Endothelial cell of umbilical vein (primary cell): ENCODE data around the gene DNAI2. TPM values are rescaled to one million over a fixed set of nuclear protein-coding genes. Genes with fewer than 3 reads are reported as not detected.

Experiments used
- BruUV-seq: library from RNA; stranded (reverse); fragments of 400-500 nt; replicated peaks from 2 replicates; lab custom pipeline; 2021; lab: Mats Ljungman, UMichigan
- CTCF ChIA-PET: fragments of 300-600, 350-600 bp; sonication (Branson Sonifier 250); formaldehyde crosslinking; loops from one replicate; lab custom pipeline; 2021; ENCODE audit warnings: antibody characterized with exemption, inconsistent platforms; lab: Charles Lee
- POLR2A ChIA-PET: fragments of 300-600, 350-600 bp; sonication (Branson Sonifier 250); formaldehyde crosslinking; loops from one replicate; lab custom pipeline; 2021; ENCODE audit warnings: antibody characterized with exemption, inconsistent platforms; lab: Charles Lee
- DNase-seq: peaks from one replicate; pipeline ENCODE4 v3.0.0-alpha.2; 2011; ENCODE audit warnings: low read depth, low spot score
- FAIRE-seq: peaks from 2 replicates; lab custom pipeline; 2011; peaks lifted over from hg19 to GRCh38; lab: Jason Lieb, UNC
- H2AFZ ChIP-seq: 2 replicates; pipeline ENCODE4 v1.6.0; 2012; ENCODE audit warnings: low read depth, low read length, control low read depth, inconsistent platforms
- H3K27ac ChIP-seq: 2 replicates; pipeline ENCODE4 v1.5.1; 2011; ENCODE audit warnings: low read depth, mild to moderate bottlenecking, control low read depth, low read length, moderate library complexity; ENCODE audit not compliant: insufficient read depth
- H3K27me3 ChIP-seq, 2 experiments: 2 replicates each; pipeline versions ENCODE4 v1.6.0 to v1.6.1; 2011; ENCODE audit warnings: low read length in 2 of 2, mixed read lengths in 1 of 2; ENCODE audit not compliant: control insufficient read depth in 2 of 2, insufficient read depth in 2 of 2
- H3K36me3 ChIP-seq, 2 experiments: 2 replicates in 1 of 2; 3 replicates in 1 of 2; pipeline ENCODE4 v1.5.1; 2011; ENCODE audit warnings: low read length in 2 of 2, mild to moderate bottlenecking in 1 of 2, moderate library complexity in 1 of 2; ENCODE audit not compliant: control insufficient read depth in 2 of 2, insufficient read depth in 2 of 2; ENCODE audit errors: extremely low read depth in 1 of 2
- H3K4me1 ChIP-seq: 3 replicates; pipeline ENCODE4 v1.5.1; 2011; ENCODE audit warnings: mild to moderate bottlenecking, low read length; ENCODE audit not compliant: control insufficient read depth, insufficient read depth; ENCODE audit errors: extremely low read depth
- H3K4me2 ChIP-seq: 2 replicates; pipeline ENCODE4 v1.6.1; 2011; ENCODE audit warnings: low read length, control low read depth, mixed read lengths; ENCODE audit not compliant: insufficient read depth
- H3K4me3 ChIP-seq, 3 experiments: fragments of 200-600 bp in 1 of 3; sonication (generic), shearing (Covaris generic) in 1 of 3; replicated peaks in 1 of 3; 2 replicates each; pipeline ENCODE4 v1.5.1; 2011 to 2016; ENCODE audit warnings: control low read depth in 3 of 3, low read length in 3 of 3, mild to moderate bottlenecking in 2 of 3, inconsistent platforms in 1 of 3, low read depth in 1 of 3, moderate library complexity in 1 of 3; ENCODE audit not compliant: insufficient read depth in 1 of 3
- H3K79me2 ChIP-seq: 2 replicates; pipeline ENCODE4 v1.6.0; 2012; ENCODE audit warnings: low read length, inconsistent platforms; ENCODE audit not compliant: control insufficient read depth, insufficient read depth
- H3K9ac ChIP-seq: replicated peaks from 2 replicates; pipeline ENCODE3; 2011; ENCODE audit warnings: low read length, control low read depth; ENCODE audit not compliant: insufficient read depth; ENCODE audit errors: extremely low read depth
- H3K9me1 ChIP-seq: replicated peaks from 3 replicates; pipeline ENCODE4 v1.6.0; 2011; ENCODE audit warnings: mild to moderate bottlenecking, low read length; ENCODE audit not compliant: control insufficient read depth, insufficient read depth; ENCODE audit errors: extremely low read depth
- H3K9me3 ChIP-seq: replicated peaks from 2 replicates; pipeline ENCODE4 v1.5.1; 2012; ENCODE audit warnings: low read length, inconsistent platforms; ENCODE audit not compliant: control insufficient read depth, insufficient read depth
- H4K20me1 ChIP-seq: replicated peaks from 2 replicates; pipeline ENCODE3; 2011; ENCODE audit warnings: mild to moderate bottlenecking, low read length; ENCODE audit not compliant: control insufficient read depth, insufficient read depth; ENCODE audit errors: extremely low read depth
- EZH2 ChIP-seq: IDR thresholded peaks from 2 replicates; pipeline ENCODE4 v1.6.1; 2012; ENCODE audit warnings: borderline replicate concordance, low read depth, mild to moderate bottlenecking, moderate library complexity, low read length, inconsistent platforms; ENCODE audit not compliant: severe bottlenecking
- GATA2 ChIP-seq: IDR thresholded peaks from 2 replicates; pipeline ENCODE4 v1.7.0; 2011; ENCODE audit warnings: low read depth, mild to moderate bottlenecking, moderate library complexity, mixed read lengths, low read length; ENCODE audit not compliant: insufficient read length, insufficient read depth
- JUN ChIP-seq: IDR thresholded peaks from 2 replicates; pipeline ENCODE4 v1.6.1; 2011; ENCODE audit warnings: borderline replicate concordance, low read depth; ENCODE audit not compliant: insufficient read length, insufficient read depth
- MYC ChIP-seq: IDR thresholded peaks from one replicate; pipeline ENCODE4 v1.6.1; 2011; ENCODE audit warnings: mild to moderate bottlenecking, low read depth, low read length
- POLR2A ChIP-seq: IDR thresholded peaks from 2 replicates; pipeline ENCODE4 v1.6.1; 2012; ENCODE audit warnings: low read depth, mild to moderate bottlenecking, control low read depth, low read length
- dilution Hi-C: fragments of 300-500 bp; cut with MboI; formaldehyde crosslinking; loops from one replicate; pipeline ENCODE4 v1.15.0; 2019; ENCODE audit warnings: low sequenced_read_pairs; ENCODE audit not compliant: extremely low pct_ligation_motif_present
- intact Hi-C: fragments of 100-400 bp; cut with micrococcal nuclease; formaldehyde crosslinking; loops from one replicate; pipeline ENCODE4 v1.10.0; 2022
- polyA plus RNA-seq, 4 experiments: library from polyadenylated mRNA; depleted of rRNA in 3 of 4; stranded (reverse) in 3 of 4; unstranded in 1 of 4; fragments of >200 nt; gene quantifications; 2 replicates each; pipeline versions ENCODE4 v1.2.1 to v1.2.3, GENCODE V29; 2011 to 2012; ENCODE audit warnings: missing spikeins in 1 of 4
- total RNA-seq: library from RNA; stranded (reverse); gene quantifications from 2 replicates; pipeline ENCODE4 v1.2.3, GENCODE V29; 2021
- TF ChIP-seq, protein P1 (sequence below), 2 donors: IDR thresholded peaks; 1 replicate in 1 of 2; 2 replicates in 1 of 2; pipeline ENCODE4 v1.5.1; 2011; ENCODE audit warnings: low read length in 2 of 2, mild to moderate bottlenecking in 2 of 2, moderate library complexity in 2 of 2, control low read depth in 1 of 2, inconsistent platforms in 1 of 2, low read depth in 1 of 2; ENCODE audit not compliant: insufficient read depth in 1 of 2; ENCODE audit errors: extremely low read depth in 1 of 2

The DNAI2 gene
- total and polyA plus RNA-seq, 2 donors (not counting 3 experiments of a cell fraction or from before 2014, with no cell fraction given) = not detected

DNA sequence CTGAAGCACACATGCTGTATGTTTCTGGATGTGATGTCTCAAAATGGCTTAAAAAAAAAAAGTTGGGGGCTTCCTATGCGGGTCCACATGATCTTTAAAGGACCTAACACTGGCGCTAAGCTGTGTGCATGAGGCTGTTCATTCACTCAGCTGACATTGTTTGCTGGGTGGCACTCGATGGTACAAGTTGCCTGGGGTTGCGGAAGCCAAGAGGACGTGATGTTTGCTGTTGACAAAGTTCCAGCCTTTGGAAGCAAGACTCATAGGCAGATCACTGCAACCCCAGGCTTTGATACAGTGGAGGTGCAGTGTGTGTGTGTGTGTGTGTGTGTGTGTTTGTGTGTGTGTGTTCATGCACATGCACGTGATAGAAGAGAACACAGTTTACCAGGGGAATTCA lies 29.5 kb upstream of the DNAI2 start:
- BruUV-seq = no TSS peak
- Histone ChIP-seq H3K4me2 (no peak overlapping the region), H4K20me1 (no peaks in the 10 kb centered on the region), H3K9me1 (no peaks in the 10 kb centered on the region), H3K27ac (no peak overlapping the region), H3K9me3 (no peaks in the 10 kb centered on the region), H3K9ac (no peak overlapping the region), H3K36me3 (no peaks in the 10 kb centered on the region), H3K79me2 (no peaks in the 10 kb centered on the region), H2AFZ (no peak overlapping the region), H3K4me3 (no peak overlapping the region), H3K4me1 (no peaks in the 10 kb centered on the region), H3K27me3 (no peaks in the 10 kb centered on the region)
- no peak for TF ChIP-seq MYC
- TF ChIP-seq, protein P1, sequence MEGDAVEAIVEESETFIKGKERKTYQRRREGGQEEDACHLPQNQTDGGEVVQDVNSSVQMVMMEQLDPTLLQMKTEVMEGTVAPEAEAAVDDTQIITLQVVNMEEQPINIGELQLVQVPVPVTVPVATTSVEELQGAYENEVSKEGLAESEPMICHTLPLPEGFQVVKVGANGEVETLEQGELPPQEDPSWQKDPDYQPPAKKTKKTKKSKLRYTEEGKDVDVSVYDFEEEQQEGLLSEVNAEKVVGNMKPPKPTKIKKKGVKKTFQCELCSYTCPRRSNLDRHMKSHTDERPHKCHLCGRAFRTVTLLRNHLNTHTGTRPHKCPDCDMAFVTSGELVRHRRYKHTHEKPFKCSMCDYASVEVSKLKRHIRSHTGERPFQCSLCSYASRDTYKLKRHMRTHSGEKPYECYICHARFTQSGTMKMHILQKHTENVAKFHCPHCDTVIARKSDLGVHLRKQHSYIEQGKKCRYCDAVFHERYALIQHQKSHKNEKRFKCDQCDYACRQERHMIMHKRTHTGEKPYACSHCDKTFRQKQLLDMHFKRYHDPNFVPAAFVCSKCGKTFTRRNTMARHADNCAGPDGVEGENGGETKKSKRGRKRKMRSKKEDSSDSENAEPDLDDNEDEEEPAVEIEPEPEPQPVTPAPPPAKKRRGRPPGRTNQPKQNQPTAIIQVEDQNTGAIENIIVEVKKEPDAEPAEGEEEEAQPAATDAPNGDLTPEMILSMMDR (IDR thresholded peaks at IDR 0.05; ENCODE audit: extremely low read depth in 1 of 2, insufficient read depth in 1 of 2, low read depth in 1 of 2, low read length in 2 of 2) = no peak
- no peak for DNase-seq
- no peak for FAIRE-seq
- dilution Hi-C loops (no loop called here), intact Hi-C loops (no loop called here)
- POLR2A ChIA-PET = no interaction called here
- CTCF ChIA-PET = no interaction called here

DNA sequence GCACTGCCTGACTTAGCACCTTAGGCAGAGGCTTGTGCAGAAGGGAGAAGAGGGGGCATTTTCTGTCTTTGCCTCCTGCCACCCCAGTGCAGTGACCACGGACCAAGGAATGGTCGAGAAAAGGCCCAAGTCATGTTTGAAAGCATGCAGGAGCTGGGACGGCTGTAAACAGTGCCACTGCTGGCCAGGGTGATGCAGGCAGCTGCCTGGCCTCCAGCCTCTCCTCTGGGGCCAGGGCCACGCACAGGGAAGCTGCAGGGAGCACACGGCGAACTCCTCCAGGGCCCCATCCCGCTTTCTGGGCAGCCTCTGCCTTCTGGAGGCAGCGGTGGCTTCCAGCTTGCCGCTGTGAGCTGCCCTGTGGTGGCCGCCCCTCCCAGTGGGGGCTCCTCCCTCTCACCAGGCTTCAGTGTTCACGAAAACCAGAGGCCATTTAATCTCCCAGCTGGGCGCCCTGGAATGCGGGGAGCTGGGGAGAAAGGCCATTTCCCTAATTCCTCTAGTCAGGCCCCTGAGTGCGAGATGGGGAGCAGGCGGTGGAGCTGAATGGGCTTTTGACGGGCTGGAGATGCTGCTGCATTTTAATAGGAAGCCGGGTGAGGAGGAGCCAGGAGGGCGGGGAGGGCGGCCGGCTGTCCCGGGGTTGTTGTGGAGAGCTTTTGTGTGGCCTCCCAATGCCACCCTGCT lies 28.7 kb upstream of the DNAI2 start:
- intact Hi-C loops (no loop called here), dilution Hi-C loops (no loop called here)
- no peak overlapping the region for H2AFZ ChIP-seq
- TF ChIP-seq GATA2 (no peak), JUN (no peak), POLR2A (no peak), EZH2 (no peak)
- TF ChIP-seq, protein P1 (IDR thresholded peaks at IDR 0.05; ENCODE audit: extremely low read depth in 1 of 2, insufficient read depth in 1 of 2, low read depth in 1 of 2, low read length in 2 of 2) = no peak
- no peaks in the 10 kb centered on the region for H3K36me3 ChIP-seq
- no peak overlapping the region for H3K9ac ChIP-seq
- CTCF ChIA-PET = no interaction called here
- H4K20me1 ChIP-seq = no peaks in the 10 kb centered on the region
- no peaks in the 10 kb centered on the region for H3K9me3 ChIP-seq
- no peaks in the 10 kb centered on the region for H3K27me3 ChIP-seq
- no peak overlapping the region for H3K4me3 ChIP-seq
- no TSS peak for BruUV-seq
- no peak overlapping the region for H3K27ac ChIP-seq
- POLR2A ChIA-PET = no interaction called here
- DNase-seq (no peak), FAIRE-seq (no peak)
- H3K79me2 ChIP-seq = no peaks in the 10 kb centered on the region
- no peak overlapping the region for H3K4me2 ChIP-seq
- H3K9me1 ChIP-seq = no peaks in the 10 kb centered on the region
- H3K4me1 ChIP-seq = no peaks in the 10 kb centered on the region
